Neural crest cell (in vitro differentiated cells): ENCODE measurements around the gene JCAD. TPM values are rescaled to one million over a fixed set of nuclear protein-coding genes. Genes with fewer than 3 reads are reported as not detected.

ENCODE experiments used
- DNase-seq: peaks from one replicate; pipeline ENCODE4 v3.0.0; 2021; ENCODE audit warnings: low read depth, mixed read lengths, low spot score
- H3K27ac Mint-ChIP-seq: one replicate; pipeline ENCODE4 v1.8.0; 2021; ENCODE audit warnings: mild to moderate bottlenecking, mixed read lengths; ENCODE audit not compliant: unreplicated experiment
- H3K27me3 Mint-ChIP-seq: 2 replicates; pipeline ENCODE4 v1.8.0; 2021; ENCODE audit warnings: low read depth, mild to moderate bottlenecking, mixed read lengths
- H3K36me3 Mint-ChIP-seq: 2 replicates; pipeline ENCODE4 v1.8.0; 2021; ENCODE audit warnings: low read depth, mild to moderate bottlenecking, mixed read lengths
- H3K4me1 Mint-ChIP-seq: 2 replicates; pipeline ENCODE4 v1.8.0; 2021; ENCODE audit warnings: mixed read lengths
- H3K4me3 Mint-ChIP-seq: one replicate; pipeline ENCODE4 v1.8.0; 2021; ENCODE audit warnings: mild to moderate bottlenecking, mixed read lengths
- H3K9me3 Mint-ChIP-seq: 2 replicates; pipeline ENCODE4 v1.8.0; 2021; ENCODE audit warnings: mixed read lengths
- CTCF ChIP-seq: fragments of 200-600 bp; sonication (generic); conservative IDR thresholded peaks from 2 replicates; pipeline ENCODE4 v1.5.0; 2021; ENCODE audit warnings: antibody characterized with exemption, mild to moderate bottlenecking
- total RNA-seq: library from RNA; stranded (reverse); gene quantifications from 2 replicates; pipeline ENCODE4 v1.2.1, GENCODE V29; 2021

The JCAD gene
- total RNA-seq, 1 donor from 2014 or later: 0.61 TPM

- Mint-ChIP-seq H3K27me3 (no peaks in the 10 kb centered on the region), H3K27ac (no peak overlapping the region), H3K4me3 (no peak overlapping the region), H3K36me3 (no peaks in the 10 kb centered on the region), H3K4me1 (no peaks in the 10 kb centered on the region), H3K9me3 (no peaks in the 10 kb centered on the region)
- no peak for TF ChIP-seq CTCF
- no peak for DNase-seq
Observed at GRCh38 chr10:29970576-29970975, 88.8 kb downstream of the JCAD start.

GRCh38 chr10:29970012-29970396 is 89.4 kb downstream of the JCAD start:
- no peak for DNase-seq
- Mint-ChIP-seq H3K27ac (no peak overlapping the region), H3K4me3 (no peak overlapping the region), H3K9me3 (no peaks in the 10 kb centered on the region), H3K4me1 (no peaks in the 10 kb centered on the region), H3K36me3 (no peaks in the 10 kb centered on the region), H3K27me3 (no peaks in the 10 kb centered on the region)
- no peak for TF ChIP-seq CTCF

- H3K9me3 Mint-ChIP-seq: no peaks in the 10 kb centered on the region
Observed at GRCh38 chr10:29969255-29970011, 90.0 kb downstream of the JCAD start.

GRCh38 chr10:29968585-29968984 is 90.8 kb downstream of the JCAD start:
- H3K27me3 Mint-ChIP-seq: no peaks in the 10 kb centered on the region
- H3K27ac Mint-ChIP-seq: no peak overlapping the region
- H3K9me3 Mint-ChIP-seq: no peaks in the 10 kb centered on the region
- no peak overlapping the region for H3K4me3 Mint-ChIP-seq
- no peak for TF ChIP-seq CTCF
- no peaks in the 10 kb centered on the region for H3K36me3 Mint-ChIP-seq
- no peak for DNase-seq
- H3K4me1 Mint-ChIP-seq: no peaks in the 10 kb centered on the region

More at GRCh38 chr10:29969255-29970011, 90.0 kb downstream of the JCAD start:
- DNase-seq: no peak
- H3K36me3 Mint-ChIP-seq: no peaks in the 10 kb centered on the region
- H3K27me3 Mint-ChIP-seq: no peaks in the 10 kb centered on the region
- no peak for TF ChIP-seq CTCF
- H3K4me3 Mint-ChIP-seq: no peak overlapping the region
- H3K27ac Mint-ChIP-seq: no peak overlapping the region
- no peaks in the 10 kb centered on the region for H3K4me1 Mint-ChIP-seq

- Mint-ChIP-seq H3K4me3 (no peak overlapping the region), H3K4me1 (peaks cover 9% of the 10 kb centered on the region), H3K27ac (no peak overlapping the region), H3K36me3 (no peaks in the 10 kb centered on the region), H3K9me3 (no peaks in the 10 kb centered on the region), H3K27me3 (no peaks in the 10 kb centered on the region)
- TF ChIP-seq CTCF: no peak
- DNase-seq: no peak
Observed at GRCh38 chr10:29966269-29966668, 93.1 kb downstream of the JCAD start.
